GM06990 (cell line): ENCODE data around the gene PARPBP.
"Not testable (repeated sequence)": the region's sequence is repeated elsewhere in the genome, so short reads cannot be mapped to it uniquely, and the experiment has no call there.

Experiments used
- DNase-seq: peaks from one replicate; pipeline ENCODE4 v3.0.0-alpha.2; 2011; ENCODE audit not compliant: insufficient read length; ENCODE audit errors: extremely low read depth
- H3K27me3 ChIP-seq: replicated peaks from 2 replicates; pipeline ENCODE4 v1.6.0; 2011; ENCODE audit warnings: low read length; ENCODE audit not compliant: control insufficient read depth, insufficient read depth
- H3K36me3 ChIP-seq: 2 replicates; pipeline ENCODE4 v1.5.1; 2011; ENCODE audit warnings: low read length; ENCODE audit not compliant: control insufficient read depth, insufficient read depth
- H3K4me3 ChIP-seq: replicated peaks from 2 replicates; pipeline ENCODE4 v1.5.1; 2011; ENCODE audit warnings: low read depth, mild to moderate bottlenecking, control low read depth, low read length
- CTCF ChIP-seq: IDR thresholded peaks from 2 replicates; pipeline ENCODE4 v1.5.1; 2011; ENCODE audit warnings: low read length, control low read depth, mild to moderate bottlenecking, inconsistent platforms; ENCODE audit not compliant: insufficient read depth, poor library complexity, severe bottlenecking

The PARPBP gene, protein sequence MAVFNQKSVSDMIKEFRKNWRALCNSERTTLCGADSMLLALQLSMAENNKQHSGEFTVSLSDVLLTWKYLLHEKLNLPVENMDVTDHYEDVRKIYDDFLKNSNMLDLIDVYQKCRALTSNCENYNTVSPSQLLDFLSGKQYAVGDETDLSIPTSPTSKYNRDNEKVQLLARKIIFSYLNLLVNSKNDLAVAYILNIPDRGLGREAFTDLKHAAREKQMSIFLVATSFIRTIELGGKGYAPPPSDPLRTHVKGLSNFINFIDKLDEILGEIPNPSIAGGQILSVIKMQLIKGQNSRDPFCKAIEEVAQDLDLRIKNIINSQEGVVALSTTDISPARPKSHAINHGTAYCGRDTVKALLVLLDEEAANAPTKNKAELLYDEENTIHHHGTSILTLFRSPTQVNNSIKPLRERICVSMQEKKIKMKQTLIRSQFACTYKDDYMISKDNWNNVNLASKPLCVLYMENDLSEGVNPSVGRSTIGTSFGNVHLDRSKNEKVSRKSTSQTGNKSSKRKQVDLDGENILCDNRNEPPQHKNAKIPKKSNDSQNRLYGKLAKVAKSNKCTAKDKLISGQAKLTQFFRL

GRCh38 chr12:102119674-102120563 is at the start of gene PARPBP, which contains the start of gene NUP37:
Gene PARPBP, plus strand, starts transcription at chr12:102120183. Its CDS starts 3,706 bp downstream, at chr12:102123889.
Gene NUP37, minus strand, starts transcription at chr12:102120114. Its CDS starts 1,596 bp downstream, at chr12:102118518.
- no peaks in the 10 kb centered on the region for H3K27me3 ChIP-seq
- DNase-seq, result peak; percentile 95
- H3K4me3 ChIP-seq, result peak within 1 kb of the TSS; percentile 96
- no peak for TF ChIP-seq CTCF
- H3K36me3 ChIP-seq, result no peaks in the 10 kb centered on the region

DNA sequence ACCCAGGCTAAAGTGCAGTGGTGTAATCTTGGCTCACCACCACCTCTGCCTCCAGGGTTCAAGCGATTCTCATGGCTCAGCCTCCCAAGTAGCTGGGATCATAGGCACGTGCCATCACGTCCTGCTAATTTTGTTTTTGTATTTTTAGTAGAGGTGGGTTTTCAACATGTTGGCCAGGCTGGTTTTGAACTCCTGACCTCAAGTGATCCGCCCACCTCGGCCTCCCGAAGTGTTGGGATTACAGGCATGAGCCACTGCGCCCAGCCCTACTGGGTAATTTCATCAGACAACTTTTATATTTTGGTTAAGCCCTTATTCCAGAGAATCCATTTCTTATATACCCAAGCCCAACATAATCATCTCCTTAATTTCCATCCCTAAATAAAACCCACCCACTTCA is 47.9 kb upstream of the PARPBP start:
- not testable (repeated sequence) for H3K36me3 ChIP-seq, DNase-seq, H3K4me3 ChIP-seq, H3K27me3 ChIP-seq

- Histone ChIP-seq H3K36me3 (no peaks in the 10 kb centered on the region; the same call in none of the 2 replicates), H3K4me3 (no peak overlapping the region), H3K27me3 (no peaks in the 10 kb centered on the region)
- TF ChIP-seq CTCF, result no peak
- no peak for DNase-seq
These were observed 39.1 kb upstream of the PARPBP start for GRCh38 chr12:102080842-102081241.

GRCh38 chr12:102089228-102089835 is 30.7 kb upstream of the PARPBP start:
- not testable (repeated sequence) for DNase-seq, H3K27me3 ChIP-seq, H3K4me3 ChIP-seq, H3K36me3 ChIP-seq

- no peak overlapping the region for H3K4me3 ChIP-seq
- H3K27me3 ChIP-seq, result no peaks in the 10 kb centered on the region
- DNase-seq, result no peak
- no peak for TF ChIP-seq CTCF
- no peaks in the 10 kb centered on the region; the same call in 1 of the 2 replicates for H3K36me3 ChIP-seq
These were observed 26.7 kb upstream of the PARPBP start for GRCh38 chr12:102093319-102093718.

- Histone ChIP-seq H3K27me3 (no peaks in the 10 kb centered on the region), H3K4me3 (no peak overlapping the region), H3K36me3 (no peaks in the 10 kb centered on the region; the same call in 1 of the 2 replicates)
- TF ChIP-seq CTCF, result peak; percentile 52
- no peak for DNase-seq
These were observed 24.2 kb upstream of the PARPBP start for GRCh38 chr12:102095677-102096263.
